HepG2 (cell line): ENCODE results near the gene DPYD. TPM values are rescaled to one million over a fixed set of nuclear protein-coding genes. Genes with fewer than 3 reads are reported as not detected.

Experiments
- ATAC-seq: fragments of 200-7000 bp; cut with Tn5 transposase; 3 replicates; pipeline ENCODE4 v1.9.1; 2020; ENCODE audit warnings: mild to moderate bottlenecking, moderate library complexity
- BruUV-seq: library from RNA; stranded (reverse); fragments of 400-500 nt; replicated peaks from 2 replicates; lab custom pipeline; 2021; lab: Mats Ljungman, UMichigan
- CTCF ChIA-PET: fragments of 300-600 bp; formaldehyde crosslinking; extraction: SDS; loops from one replicate; lab custom pipeline; 2021; ENCODE audit warnings: low total read pairs, inconsistent platforms, low intra/inter-chr PET ratio; lab: Yijun Ruan, JAX
- POLR2A ChIA-PET: fragments of 350-600 bp; sonication (Branson Sonifier 250); formaldehyde crosslinking; loops from one replicate; lab custom pipeline; 2020; ENCODE audit warnings: antibody characterized with exemption, inconsistent platforms; lab: Yijun Ruan, JAX
- DNase-seq: peaks from one replicate; pipeline ENCODE4 v3.0.0-alpha.2; 2015; ENCODE audit warnings: low spot score
- FAIRE-seq: peaks from 3 replicates; lab custom pipeline; 2011; peaks lifted over from hg19 to GRCh38; lab: Jason Lieb, UNC
- H2AFZ ChIP-seq: one replicate; pipeline ENCODE4 v1.6.1; 2011; ENCODE audit warnings: low read length, inconsistent platforms
- H3K27ac ChIP-seq: fragments of 300-600 bp; 3 replicates; pipeline ENCODE4 v1.8.0; 2011; ENCODE audit warnings: mixed run types, mild to moderate bottlenecking, mixed read lengths, low read length, inconsistent platforms; ENCODE audit not compliant: insufficient read depth; ENCODE audit errors: extremely low read length
- H3K27me3 ChIP-seq, 2 experiments: fragments of 200-600 bp in 1 of 2; 2 replicates in 1 of 2; 3 replicates in 1 of 2; pipeline versions ENCODE4 v1.6.0 to v1.8.0; 2011; ENCODE audit warnings: low read length in 2 of 2, mild to moderate bottlenecking in 2 of 2, moderate library complexity in 2 of 2, inconsistent platforms in 1 of 2; ENCODE audit not compliant: insufficient read depth in 2 of 2, control insufficient read depth in 1 of 2
- H3K36me3 ChIP-seq, 2 experiments: fragments of 200-600 bp in 1 of 2; replicated peaks in 1 of 2; 2 replicates in 1 of 2; 3 replicates in 1 of 2; pipeline versions ENCODE4 v1.5.1 to v1.8.0; 2011; ENCODE audit warnings: low read length in 2 of 2, inconsistent platforms in 1 of 2; ENCODE audit not compliant: insufficient read depth in 2 of 2, control insufficient read depth in 1 of 2
- H3K4me1 ChIP-seq: 2 replicates; pipeline ENCODE4 v1.5.1; 2012; ENCODE audit warnings: low read length, inconsistent platforms; ENCODE audit not compliant: insufficient read depth
- H3K4me2 ChIP-seq: 2 replicates; pipeline ENCODE4 v1.6.0; 2011; ENCODE audit warnings: low read depth, low read length, inconsistent platforms
- H3K4me3 ChIP-seq, 3 experiments: fragments of 200-600 bp in 1 of 3; sonication (generic), shearing (Covaris generic) in 1 of 3; replicated peaks in 1 of 3; 2 replicates each; pipeline ENCODE4 v1.5.1; 2011 to 2016; ENCODE audit warnings: low read length in 3 of 3, inconsistent platforms in 2 of 3, low read depth in 2 of 3, mild to moderate bottlenecking in 2 of 3, control low read depth in 1 of 3, mixed read lengths in 1 of 3; ENCODE audit not compliant: insufficient read depth in 1 of 3
- H3K79me2 ChIP-seq: one replicate; pipeline ENCODE4 v1.6.1; 2011; ENCODE audit warnings: low read length, inconsistent platforms; ENCODE audit not compliant: insufficient read depth
- H3K9ac ChIP-seq: 2 replicates; pipeline ENCODE4 v1.6.0; 2011; ENCODE audit warnings: mild to moderate bottlenecking, low read depth, low read length, inconsistent platforms; ENCODE audit not compliant: insufficient read depth
- H3K9me3 ChIP-seq: 2 replicates; pipeline ENCODE4 v1.5.1; 2012; ENCODE audit warnings: mild to moderate bottlenecking, low read length
- H4K20me1 ChIP-seq: 2 replicates; pipeline ENCODE4 v1.6.0; 2011; ENCODE audit warnings: inconsistent platforms, mild to moderate bottlenecking, low read length, moderate library complexity; ENCODE audit not compliant: insufficient read depth
- GMEB1 ChIP-seq: sonication (generic); formaldehyde crosslinking; IDR thresholded peaks from 2 replicates; pipeline ENCODE4 v1.5.1; 2020; ENCODE audit warnings: missing genetic modification reagents, mild to moderate bottlenecking, borderline replicate concordance
- HNRNPK ChIP-seq: fragments of 200-400 bp; formaldehyde crosslinking; IDR thresholded peaks from 2 replicates; pipeline ENCODE4 v1.6.1; 2018; ENCODE audit warnings: low read length, low read depth, moderate library complexity, mild to moderate bottlenecking; ENCODE audit not compliant: poor library complexity, severe bottlenecking
- MED1 ChIP-seq: sonication (generic); formaldehyde crosslinking; IDR thresholded peaks from 2 replicates; pipeline ENCODE4 v1.4.0; 2020; ENCODE audit warnings: missing genetic modification reagents
- PCBP2 ChIP-seq: fragments of 200-400 bp; formaldehyde crosslinking; optimal IDR thresholded peaks from 2 replicates; pipeline ENCODE3; 2018; ENCODE audit warnings: low read length, low read depth; ENCODE audit not compliant: poor library complexity, severe bottlenecking
- ZNF552 ChIP-seq: sonication (generic); formaldehyde crosslinking; IDR thresholded peaks from 2 replicates; pipeline ENCODE4 v1.9.0; 2022; ENCODE audit warnings: missing genetic modification reagents, mild to moderate bottlenecking, borderline replicate concordance
- ZNF589 ChIP-seq: sonication (generic); formaldehyde crosslinking; conservative IDR thresholded peaks from 2 replicates; pipeline ENCODE4 v1.8.0; 2022; ENCODE audit warnings: mild to moderate bottlenecking, moderate library complexity, missing genetic modification reagents
- WGBS: methylation state at CpG from one replicate; pipeline ENCODE4 v1.1.6; 2017; ENCODE audit warnings: low lambda C conversion rate; 5-methylcytosine and 5-hydroxymethylcytosine counted together
- in situ Hi-C: cut with HindIII; loops from 2 replicates; pipeline ENCODE4 v1.10.0; 2017; ENCODE audit warnings: low pct_unique_long_range_greater_than_20kb; ENCODE audit not compliant: extremely low pct_ligation_motif_present
- intact Hi-C: fragments of 100-400 bp; cut with micrococcal nuclease; formaldehyde crosslinking; loops from one replicate; pipeline ENCODE4 v1.10.0; 2022; ENCODE audit not compliant: unreplicated experiment
- polyA plus RNA-seq, 8 experiments: library from polyadenylated mRNA; depleted of rRNA in 3 of 8; stranded (reverse) in 7 of 8; unstranded in 1 of 8; fragments of >200 nt; fragmentation: Illumina TruSeq in 4 of 8; extraction: Trizol in 4 of 8; gene quantifications; 2 replicates each; pipeline versions ENCODE4 v1.2.1 to v1.2.3, GENCODE V29; 2011 to 2016; ENCODE audit warnings: low read depth in 4 of 8, missing spikeins in 1 of 8, mixed read lengths in 1 of 8; ENCODE audit not compliant: insufficient read depth in 1 of 8
- total RNA-seq, 5 experiments: library from RNA; depleted of rRNA; stranded (reverse); fragments of >200 nt; fragmentation: Illumina TruSeq; extraction: Trizol; gene quantifications; 2 replicates each; pipeline ENCODE4 v1.2.3, GENCODE V29; 2016; ENCODE audit warnings: low read depth in 1 of 5

Gene DPYD
- total and polyA plus RNA-seq, 2 of the 13 experiments (the other 11 are each of a cell fraction or from before 2014, with no cell fraction given), result 1.3 to 3.4 TPM

GRCh38 chr1:97802011-97802410 is 118.8 kb downstream of the DPYD start (continued):
- TF ChIP-seq PCBP2 (no peak), GMEB1 (no peak), ZNF552 (CRISPR knock-in tag) (no peak), MED1 (CRISPR knock-in tag) (no peak), HNRNPK (no peak)
- TF ChIP-seq, all 625 proteins: peak for 0

- Histone ChIP-seq H3K4me1 (no peaks in the 10 kb centered on the region), H3K79me2 (no peaks in the 10 kb centered on the region), H3K4me2 (no peak overlapping the region), H3K4me3 (no peak overlapping the region), H3K27me3 (no peaks in the 10 kb centered on the region), H3K27ac (no peak overlapping the region), H3K9ac (no peak overlapping the region), H2AFZ (no peak overlapping the region), H4K20me1 (no peaks in the 10 kb centered on the region), H3K9me3 (no peaks in the 10 kb centered on the region)
- intact Hi-C loops, result no loop called here
- in situ Hi-C loops, result no loop called here
- DNase-seq (no peak), ATAC-seq (no peak), FAIRE-seq (no peak)
- 79% methylated on average over 2 of the region's 2 CpGs for WGBS
- BruUV-seq, result no TSS peak
- CTCF ChIA-PET, result no interaction called here
- no peak for TF ChIP-seq ZNF589
- TF ChIP-seq, all 625 proteins: peak for 0
- no peaks in the 10 kb centered on the region for H3K36me3 ChIP-seq
- POLR2A ChIA-PET, result no interaction called here
Measured at GRCh38 chr1:97797403-97798183, 123.2 kb downstream of the DPYD start.
